IMR-90 (cell line): ENCODE data around the gene TCF20.

Source experiments
- BHLHE40 ChIP-seq: fragments of 150-350 bp; IDR thresholded peaks from 2 replicates; pipeline ENCODE4 v1.6.1; 2016; ENCODE audit warnings: mild to moderate bottlenecking, low read depth, low read length
- CEBPB ChIP-seq: IDR thresholded peaks from 2 replicates; pipeline ENCODE4 v1.6.1; 2012; ENCODE audit warnings: low read depth, low read length, improper control_type of control experiment
- FOS ChIP-seq: fragments of 150-350 bp; IDR thresholded peaks from 2 replicates; pipeline ENCODE4 v1.6.1; 2016; ENCODE audit warnings: low read depth, low read length
- MAFK ChIP-seq: IDR thresholded peaks from 2 replicates; pipeline ENCODE4 v1.6.1; 2012; ENCODE audit warnings: low read depth, low read length, improper control_type of control experiment
- MAZ ChIP-seq: IDR thresholded peaks from 2 replicates; pipeline ENCODE4 v1.6.1; 2012; ENCODE audit warnings: low read depth, mild to moderate bottlenecking, low read length, improper control_type of control experiment, moderate library complexity, borderline replicate concordance
- MXI1 ChIP-seq: IDR thresholded peaks from 2 replicates; pipeline ENCODE4 v1.6.1; 2012; ENCODE audit warnings: low read depth, mild to moderate bottlenecking, low read length, moderate library complexity, borderline replicate concordance
- NFE2L2 ChIP-seq: fragments of 150-350 bp; IDR thresholded peaks from 2 replicates; pipeline ENCODE4 v1.6.1; 2016; ENCODE audit warnings: low read depth, mild to moderate bottlenecking, low read length
- POLR2A ChIP-seq: IDR thresholded peaks from 2 replicates; pipeline ENCODE4 v1.6.1; 2012; ENCODE audit warnings: mild to moderate bottlenecking, low read depth, low read length
- RAD21 ChIP-seq: IDR thresholded peaks from 2 replicates; pipeline ENCODE4 v1.6.1; 2012; ENCODE audit warnings: low read length, improper control_type of control experiment
- RCOR1 ChIP-seq: IDR thresholded peaks from 2 replicates; pipeline ENCODE4 v1.6.1; 2012; ENCODE audit warnings: mild to moderate bottlenecking, low read length, improper control_type of control experiment; ENCODE audit not compliant: insufficient replicate concordance
- RFX5 ChIP-seq: IDR thresholded peaks from 2 replicates; pipeline ENCODE4 v1.8.0; 2012; ENCODE audit warnings: low read depth, mild to moderate bottlenecking, low read length, moderate library complexity
- SMC3 ChIP-seq: fragments of 150-350 bp; IDR thresholded peaks from 2 replicates; pipeline ENCODE4 v1.6.1; 2016; ENCODE audit warnings: low read depth, mild to moderate bottlenecking, antibody characterized with exemption, low read length, moderate library complexity
- TF ChIP-seq, protein P1 (sequence below): conservative IDR thresholded peaks from 2 replicates; pipeline ENCODE4 v1.5.1; 2012; ENCODE audit warnings: mild to moderate bottlenecking, low read depth, low read length, improper control_type of control experiment
- TF ChIP-seq, protein P2 (sequence below): fragments of 150-350 bp; IDR thresholded peaks from 2 replicates; pipeline ENCODE4 v1.6.1; 2017; ENCODE audit warnings: mild to moderate bottlenecking, antibody characterized with exemption, low read length, low read depth

DNA sequence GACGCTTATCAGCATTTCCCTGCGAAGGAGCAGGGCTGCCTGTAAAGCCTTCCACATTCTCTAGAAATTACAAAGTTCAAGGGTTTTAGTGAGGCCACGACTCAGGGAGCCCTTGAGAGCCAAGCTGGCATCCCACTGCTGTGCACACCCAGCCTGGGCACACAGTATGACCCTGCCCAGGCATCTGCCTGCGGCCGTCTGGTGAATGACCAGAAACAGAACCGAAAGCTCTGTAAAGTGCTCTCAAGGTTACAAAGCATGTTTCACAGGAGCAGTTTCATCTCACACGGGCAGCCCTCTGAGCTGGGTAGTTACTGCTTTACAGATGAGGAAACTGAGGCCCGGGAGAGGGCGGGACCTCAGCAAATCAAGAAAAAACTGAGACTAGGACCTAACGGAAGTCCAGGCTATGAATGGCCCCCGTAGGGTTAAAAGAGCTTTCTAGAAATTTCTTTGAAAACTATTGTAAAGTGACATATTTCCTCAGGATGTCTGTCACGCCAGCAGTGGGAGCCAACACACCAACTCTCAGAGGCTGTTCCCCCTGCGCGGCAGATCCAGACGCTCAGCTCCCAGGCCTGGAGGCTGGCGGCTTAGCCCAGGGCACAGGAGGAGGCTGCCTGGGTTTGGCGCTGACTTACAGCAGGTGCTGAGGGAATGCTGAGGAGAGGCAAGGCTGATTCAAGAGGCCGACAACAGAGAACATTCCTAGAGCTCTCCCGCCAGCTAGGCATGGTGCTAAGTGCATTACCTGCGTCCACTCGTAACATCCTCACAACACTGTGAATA lies 7.7 kb upstream of the TCF20 start:
- no peak for TF ChIP-seq BHLHE40
- TF ChIP-seq MAZ: no peak
- TF ChIP-seq, protein P1, sequence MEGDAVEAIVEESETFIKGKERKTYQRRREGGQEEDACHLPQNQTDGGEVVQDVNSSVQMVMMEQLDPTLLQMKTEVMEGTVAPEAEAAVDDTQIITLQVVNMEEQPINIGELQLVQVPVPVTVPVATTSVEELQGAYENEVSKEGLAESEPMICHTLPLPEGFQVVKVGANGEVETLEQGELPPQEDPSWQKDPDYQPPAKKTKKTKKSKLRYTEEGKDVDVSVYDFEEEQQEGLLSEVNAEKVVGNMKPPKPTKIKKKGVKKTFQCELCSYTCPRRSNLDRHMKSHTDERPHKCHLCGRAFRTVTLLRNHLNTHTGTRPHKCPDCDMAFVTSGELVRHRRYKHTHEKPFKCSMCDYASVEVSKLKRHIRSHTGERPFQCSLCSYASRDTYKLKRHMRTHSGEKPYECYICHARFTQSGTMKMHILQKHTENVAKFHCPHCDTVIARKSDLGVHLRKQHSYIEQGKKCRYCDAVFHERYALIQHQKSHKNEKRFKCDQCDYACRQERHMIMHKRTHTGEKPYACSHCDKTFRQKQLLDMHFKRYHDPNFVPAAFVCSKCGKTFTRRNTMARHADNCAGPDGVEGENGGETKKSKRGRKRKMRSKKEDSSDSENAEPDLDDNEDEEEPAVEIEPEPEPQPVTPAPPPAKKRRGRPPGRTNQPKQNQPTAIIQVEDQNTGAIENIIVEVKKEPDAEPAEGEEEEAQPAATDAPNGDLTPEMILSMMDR: peak; percentile 25; the same call in 1 of the 2 replicates
- no peak for TF ChIP-seq POLR2A
- no peak for TF ChIP-seq SMC3
- no peak; the same call in 1 of the 2 replicates for TF ChIP-seq RAD21
- TF ChIP-seq MXI1: no peak
- TF ChIP-seq FOS: no peak
- TF ChIP-seq, protein P2, sequence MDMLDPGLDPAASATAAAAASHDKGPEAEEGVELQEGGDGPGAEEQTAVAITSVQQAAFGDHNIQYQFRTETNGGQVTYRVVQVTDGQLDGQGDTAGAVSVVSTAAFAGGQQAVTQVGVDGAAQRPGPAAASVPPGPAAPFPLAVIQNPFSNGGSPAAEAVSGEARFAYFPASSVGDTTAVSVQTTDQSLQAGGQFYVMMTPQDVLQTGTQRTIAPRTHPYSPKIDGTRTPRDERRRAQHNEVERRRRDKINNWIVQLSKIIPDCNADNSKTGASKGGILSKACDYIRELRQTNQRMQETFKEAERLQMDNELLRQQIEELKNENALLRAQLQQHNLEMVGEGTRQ: no peak
- no peak for TF ChIP-seq MAFK
- no peak for TF ChIP-seq RCOR1
- TF ChIP-seq RFX5: no peak
- no peak for TF ChIP-seq NFE2L2
- TF ChIP-seq CEBPB: no peak
